ENCODE results near the gene BAZ2A.

GRCh38 chr12:56632701-56633467 lies 2.8 kb upstream of the BAZ2A start:
- TF ChIP-seq CTCF (IDR thresholded peaks at IDR 0.05 in 8 of 11, conservative IDR thresholded peaks at IDR 0.05 in 3 of 11) = no peak
- TF ChIP-seq POLR2A (IDR thresholded peaks at IDR 0.05) = no peak
- TF ChIP-seq POLR2AphosphoS5 (IDR thresholded peaks at IDR 0.05) = no peak

Measured in spleen (tissue), 7 donors.